ENCODE data around the gene KATNA1. TPM values are rescaled to one million over a fixed set of nuclear protein-coding genes. Genes with fewer than 3 reads are reported as not detected.
A peak's percentile ranks its signal among the peaks of the same experiment; 100 is the strongest.

KATNA1 gene
- total RNA-seq, 2 donors from 2014 or later, result 11.2 to 15.9 TPM

DNA sequence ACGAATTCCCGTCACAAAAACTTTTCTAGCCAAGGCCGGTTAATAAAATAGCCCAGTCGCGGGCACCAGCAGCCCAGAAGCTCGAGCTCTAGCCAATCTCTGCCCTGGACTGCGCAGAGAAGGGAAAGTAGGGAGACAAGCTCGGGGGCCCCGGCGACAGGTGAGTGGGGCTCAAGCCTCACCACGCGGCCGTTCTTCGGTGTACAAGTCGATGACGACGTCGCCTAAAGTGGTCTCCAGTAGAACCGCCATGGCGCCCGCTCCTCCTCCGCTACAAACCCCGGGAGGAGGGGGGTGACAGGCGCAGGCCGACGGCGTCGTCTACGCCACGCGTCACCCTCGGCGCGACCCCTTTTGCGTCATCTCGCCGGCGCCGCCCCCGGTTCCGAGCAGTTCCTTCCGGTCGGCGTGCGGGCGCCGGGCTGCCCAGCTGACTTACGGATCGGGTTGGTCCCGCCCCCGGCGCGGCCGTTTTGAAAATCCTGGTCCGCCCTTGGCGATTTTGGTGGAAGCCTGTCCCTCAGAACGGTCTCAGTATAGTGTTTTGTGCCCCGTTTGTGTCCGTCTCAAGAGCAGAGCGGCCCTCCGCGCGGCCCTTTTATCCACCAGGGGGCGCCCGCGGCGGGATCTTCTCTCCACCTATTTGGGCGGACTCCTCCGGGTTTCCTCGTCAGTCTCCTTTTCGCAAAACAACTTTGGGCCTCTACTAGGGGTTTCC is 102.6 kb downstream of the KATNA1 start, which contains the start of gene PPIL4:
Gene PPIL4 (minus strand): TSS at position 290 of the 718 bp plus-strand sequence. CDS start 38 bp downstream, at position 252.
- H3K4me1 ChIP-seq, result peaks cover 0 to 32% of the 10 kb centered on the region in 2 donors
- peaks cover under 1% of the 10 kb centered on the region for H3K36me3 ChIP-seq
- TF ChIP-seq, protein P1, sequence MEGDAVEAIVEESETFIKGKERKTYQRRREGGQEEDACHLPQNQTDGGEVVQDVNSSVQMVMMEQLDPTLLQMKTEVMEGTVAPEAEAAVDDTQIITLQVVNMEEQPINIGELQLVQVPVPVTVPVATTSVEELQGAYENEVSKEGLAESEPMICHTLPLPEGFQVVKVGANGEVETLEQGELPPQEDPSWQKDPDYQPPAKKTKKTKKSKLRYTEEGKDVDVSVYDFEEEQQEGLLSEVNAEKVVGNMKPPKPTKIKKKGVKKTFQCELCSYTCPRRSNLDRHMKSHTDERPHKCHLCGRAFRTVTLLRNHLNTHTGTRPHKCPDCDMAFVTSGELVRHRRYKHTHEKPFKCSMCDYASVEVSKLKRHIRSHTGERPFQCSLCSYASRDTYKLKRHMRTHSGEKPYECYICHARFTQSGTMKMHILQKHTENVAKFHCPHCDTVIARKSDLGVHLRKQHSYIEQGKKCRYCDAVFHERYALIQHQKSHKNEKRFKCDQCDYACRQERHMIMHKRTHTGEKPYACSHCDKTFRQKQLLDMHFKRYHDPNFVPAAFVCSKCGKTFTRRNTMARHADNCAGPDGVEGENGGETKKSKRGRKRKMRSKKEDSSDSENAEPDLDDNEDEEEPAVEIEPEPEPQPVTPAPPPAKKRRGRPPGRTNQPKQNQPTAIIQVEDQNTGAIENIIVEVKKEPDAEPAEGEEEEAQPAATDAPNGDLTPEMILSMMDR (IDR thresholded peaks at IDR 0.05), result peak; percentile 74 to 83
- H3K9me3 ChIP-seq, result no peaks in the 10 kb centered on the region
- H3K27ac ChIP-seq, result peak within 1 kb of the TSS; percentile 93 to 96
- DNase-seq (ENCODE audit: low spot score), result peak; percentile 98
- H3K4me3 ChIP-seq, result peak within 1 kb of the TSS; percentile 80 to 86
- no peaks in the 10 kb centered on the region for H3K27me3 ChIP-seq

DNA sequence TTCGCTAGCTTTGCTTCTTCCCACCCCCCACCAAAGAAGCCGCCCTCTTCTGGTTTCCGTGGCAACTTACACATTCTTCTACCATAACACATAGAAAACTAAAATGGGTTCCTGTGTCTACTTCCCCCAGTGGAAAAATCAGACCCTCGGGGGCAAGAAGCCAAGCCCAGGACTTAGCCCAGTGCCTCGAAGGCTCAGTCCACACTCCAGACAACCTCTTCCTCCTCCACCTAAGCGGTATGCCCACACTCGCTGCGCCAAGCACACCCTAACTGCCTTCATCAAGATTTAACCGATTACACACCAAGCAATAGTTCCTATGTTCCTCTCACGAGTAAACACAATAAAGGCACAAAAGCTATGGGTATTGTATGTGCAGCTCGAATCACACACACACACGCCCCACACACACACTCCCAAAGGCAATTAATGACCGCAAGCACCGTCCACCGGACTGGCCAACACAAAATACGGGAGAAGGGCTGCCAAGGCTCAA is 103.2 kb downstream of the KATNA1 start:
- H3K4me3 ChIP-seq, result peak overlapping the region; percentile 80 to 86
- peak overlapping the region; percentile 93 to 96 for H3K27ac ChIP-seq
- H3K9me3 ChIP-seq, result no peaks in the 10 kb centered on the region
- H3K27me3 ChIP-seq, result no peaks in the 10 kb centered on the region
- peaks cover 6% of the 10 kb centered on the region for H3K36me3 ChIP-seq
- peaks cover 0 to 32% of the 10 kb centered on the region in 2 donors for H3K4me1 ChIP-seq
- peak; percentile 69 for DNase-seq (ENCODE audit: low spot score)
- TF ChIP-seq, protein P1 (IDR thresholded peaks at IDR 0.05), result no peak

Other genes starting within 250 kb of the KATNA1 start
- 1 to 10 TPM in 1 of 2 donors, under 1 TPM in 1; 0.67 to 1.3 TPM for gene SUMO4, start 248.5 kb downstream of the KATNA1 start, total RNA-seq
- gene ZC3H12D, start 163.7 kb downstream of the KATNA1 start, total RNA-seq, result 1 to 10 TPM in 1 of 2 donors, under 1 TPM in 1; 0.30 to 1.3 TPM
- gene PPIL4, start 102.7 kb downstream of the KATNA1 start, total RNA-seq, result 10 to 100 TPM; 14.6 to 17.0 TPM
- 10 to 100 TPM; 45.5 to 54.9 TPM for gene GINM1, start 82.3 kb downstream of the KATNA1 start, total RNA-seq
- 10 to 100 TPM; 10.5 to 13.7 TPM for gene LATS1, start 69.4 kb upstream of the KATNA1 start, total RNA-seq
- gene NUP43, start 97.8 kb upstream of the KATNA1 start, total RNA-seq, result 10 to 100 TPM; 10.8 to 13.3 TPM
- 100 to 1,000 TPM in 1 of 2 donors, 10 to 100 TPM in 1; 99.8 to 106 TPM for gene PCMT1, start 101.0 kb upstream of the KATNA1 start, total RNA-seq
- 10 to 100 TPM; 17.0 to 25.7 TPM for gene LRP11, start 215.6 kb upstream of the KATNA1 start, total RNA-seq
- gene RAET1E, start 249.4 kb upstream of the KATNA1 start, total RNA-seq, result 1 to 10 TPM in 1 of 2 donors, under 1 TPM in 1; 0.52 to 4.3 TPM